Epithelial cell of prostate (primary cell): ENCODE results near the gene UGT1A5.
"Not testable (repeated sequence)": the region's sequence is repeated elsewhere in the genome, so short reads cannot be mapped to it uniquely, and the experiment has no call there.

Experiments
- DNase-seq: peaks from one replicate; pipeline ENCODE4 v3.0.0-alpha.2; 2011; ENCODE audit warnings: low read depth, low spot score
- H3K27ac ChIP-seq: fragments of 450-650 bp; 2 replicates; pipeline ENCODE4 v1.5.1; 2017; ENCODE audit warnings: mild to moderate bottlenecking

The UGT1A5 gene

DNA sequence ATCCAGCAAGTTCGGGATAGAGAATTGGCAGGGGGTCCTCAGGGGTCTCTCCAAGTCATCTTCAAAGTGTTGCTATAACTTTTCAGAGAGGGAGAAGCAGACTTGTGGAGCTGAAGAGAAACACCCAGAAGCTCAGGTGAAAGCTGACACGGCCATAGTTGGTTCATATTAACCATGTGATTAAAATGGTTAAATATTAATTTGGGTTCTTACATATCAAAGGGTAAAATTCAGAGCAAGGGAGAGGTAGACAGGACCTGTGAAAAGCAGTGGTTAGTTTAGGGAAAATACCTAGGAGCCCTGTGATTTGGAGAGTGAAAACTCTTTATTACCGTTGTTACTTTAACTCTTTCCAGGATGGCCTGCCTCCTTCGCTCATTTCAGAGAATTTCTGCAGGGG, 20.1 kb upstream of the UGT1A5 start, which contains the start of gene UGT1A6:
Gene UGT1A6, plus strand, starts transcription at position 243 of the 400 bp plus-strand sequence. Its CDS starts 115 bp downstream, at position 358.
- H3K27ac ChIP-seq: peak within 1 kb of the TSS; percentile 80
- no peak for DNase-seq

DNA sequence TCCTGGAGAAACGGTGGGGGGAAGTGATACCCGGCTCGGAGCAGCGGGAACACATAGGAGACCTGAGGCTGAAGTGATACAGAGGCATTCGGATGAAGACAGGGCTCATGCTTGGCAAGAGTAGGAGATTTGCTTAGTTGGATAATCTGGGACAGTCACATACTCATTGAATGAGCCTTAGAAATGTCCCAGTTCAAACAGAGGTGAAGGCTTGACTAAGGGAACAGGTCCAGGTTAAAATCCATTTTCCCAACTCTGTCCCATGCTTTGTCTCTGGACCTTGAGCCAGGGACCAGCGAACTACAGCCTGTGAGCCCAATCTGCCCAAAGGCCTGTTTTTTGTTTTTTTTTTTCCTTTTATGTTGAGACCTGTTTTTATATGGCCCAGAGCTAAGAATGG, 18.7 kb upstream of the UGT1A5 start:
- DNase-seq: no peak
- H3K27ac ChIP-seq: no peak overlapping the region

DNA sequence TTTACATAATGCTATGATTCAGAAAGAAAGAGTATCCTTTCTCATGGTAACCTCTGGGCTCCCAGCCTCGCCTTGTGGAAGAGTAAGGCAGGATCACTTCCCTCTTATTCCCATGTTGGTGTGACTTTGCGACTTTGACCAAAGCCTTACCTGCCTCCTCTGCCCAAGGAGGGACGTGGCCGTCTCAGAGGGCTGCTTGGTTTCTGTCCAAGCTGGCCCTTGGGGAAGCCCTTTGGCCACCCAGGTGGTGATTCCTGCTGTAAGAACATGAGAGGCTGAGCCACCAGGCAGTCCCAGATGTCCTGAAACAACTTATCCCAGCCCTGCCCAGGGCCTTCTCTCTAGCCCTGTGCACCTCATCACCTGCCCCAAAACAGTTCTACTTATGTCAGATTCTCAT, 14.0 kb upstream of the UGT1A5 start:
- no peak overlapping the region for H3K27ac ChIP-seq
- no peak for DNase-seq

DNA sequence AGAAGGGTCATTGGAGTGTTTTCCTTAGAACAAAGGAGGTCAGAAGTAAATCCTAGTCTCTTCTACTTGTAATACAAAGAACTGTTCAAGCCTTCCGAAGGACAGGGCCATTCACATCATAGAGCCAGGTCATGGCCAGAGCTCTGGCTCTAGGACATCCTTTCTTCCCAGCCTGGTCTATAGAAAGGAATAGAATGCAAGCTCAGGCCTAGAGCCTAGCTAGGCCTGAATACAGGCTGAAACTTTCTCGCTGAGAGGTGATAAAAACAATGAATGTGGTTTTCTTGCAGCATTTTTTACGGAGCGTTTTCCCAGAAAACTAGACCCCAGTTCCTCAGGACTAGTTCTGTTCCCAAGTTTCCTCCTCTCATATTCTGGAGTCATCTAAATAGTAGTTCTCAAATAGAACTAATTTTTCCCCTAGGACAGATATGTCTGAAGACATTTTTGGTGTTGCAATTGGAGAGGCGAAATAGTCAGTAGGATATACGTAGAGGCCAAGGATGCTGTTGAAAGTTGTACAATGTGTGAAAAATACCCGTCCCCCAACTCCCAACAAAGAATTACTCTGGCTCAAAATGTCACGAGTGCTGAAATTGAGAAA, 13.2 kb upstream of the UGT1A5 start:
- no peak for DNase-seq

DNA sequence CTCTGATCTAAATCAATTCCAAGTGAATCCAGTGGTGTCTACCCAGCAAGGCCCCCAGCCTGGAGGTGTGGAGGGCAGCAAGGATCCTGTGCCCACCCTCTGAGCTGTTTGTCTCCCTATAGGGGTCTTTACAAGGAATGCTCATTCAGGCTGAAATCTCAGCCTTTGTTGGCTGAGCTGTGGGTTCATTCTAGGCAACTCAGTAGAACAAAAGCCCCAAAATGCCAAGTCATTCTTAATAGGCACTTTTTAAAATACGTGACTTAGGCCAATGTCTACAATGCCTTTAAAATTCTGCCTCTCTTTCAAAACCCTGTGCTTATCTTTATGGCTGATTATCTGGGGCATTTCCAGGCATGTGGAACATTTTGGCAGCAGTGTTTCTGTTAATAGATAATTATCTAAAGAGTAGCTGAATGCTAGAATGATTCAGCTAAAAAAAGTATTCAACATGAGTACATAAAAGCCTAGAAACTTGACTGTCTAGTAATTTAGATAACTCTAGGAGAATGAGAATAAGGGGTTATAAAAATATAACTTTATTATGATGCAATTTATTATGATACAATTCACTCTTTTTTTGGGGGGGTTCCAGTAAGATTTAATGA, 12.6 kb upstream of the UGT1A5 start:
- peak overlapping the region; percentile 52 for H3K27ac ChIP-seq
- DNase-seq: peak; percentile 18

More for the DNA sequence above, 13.2 kb upstream of the UGT1A5 start:
- peak overlapping the region; percentile 52 for H3K27ac ChIP-seq

DNA sequence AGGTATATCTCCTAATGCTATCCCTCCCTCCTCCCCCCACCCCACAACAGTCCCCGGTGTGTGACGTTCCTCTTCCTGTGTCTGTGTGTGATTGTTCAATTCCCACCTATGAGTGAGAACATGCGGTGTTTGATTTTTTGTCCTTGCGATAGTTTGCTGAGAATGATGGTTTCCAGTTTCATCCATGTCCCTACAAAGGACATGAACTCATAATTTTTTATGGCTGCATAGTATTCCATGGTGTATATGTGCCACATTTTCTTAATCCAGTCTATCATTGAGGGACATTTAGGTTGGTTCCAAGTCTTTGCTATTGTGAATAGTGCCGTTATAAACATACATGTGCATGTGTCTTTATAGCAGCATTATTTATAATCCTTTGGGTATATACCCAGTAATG, 11.9 kb upstream of the UGT1A5 start:
- not testable (repeated sequence) for DNase-seq, H3K27ac ChIP-seq

DNA sequence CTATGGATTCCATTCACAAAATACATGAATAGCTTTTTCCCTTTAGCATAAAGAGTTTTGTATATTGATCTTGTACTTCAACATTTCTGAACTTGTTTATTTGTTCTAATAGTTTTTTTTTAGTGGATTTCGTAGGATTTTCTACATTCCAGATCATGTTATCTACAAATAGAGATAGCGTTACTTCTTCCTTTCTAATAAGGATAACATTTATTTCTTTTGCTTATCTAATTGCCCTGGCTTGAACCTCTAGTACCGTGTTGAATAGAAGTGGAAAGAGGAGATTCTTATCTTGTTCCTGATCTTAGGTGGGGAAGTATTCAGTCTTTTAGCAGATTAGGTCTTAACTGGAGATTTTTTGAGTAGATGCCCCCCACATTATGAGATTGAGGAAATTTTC, 10.5 kb upstream of the UGT1A5 start:
- no peak overlapping the region for H3K27ac ChIP-seq
- DNase-seq: no peak

DNA sequence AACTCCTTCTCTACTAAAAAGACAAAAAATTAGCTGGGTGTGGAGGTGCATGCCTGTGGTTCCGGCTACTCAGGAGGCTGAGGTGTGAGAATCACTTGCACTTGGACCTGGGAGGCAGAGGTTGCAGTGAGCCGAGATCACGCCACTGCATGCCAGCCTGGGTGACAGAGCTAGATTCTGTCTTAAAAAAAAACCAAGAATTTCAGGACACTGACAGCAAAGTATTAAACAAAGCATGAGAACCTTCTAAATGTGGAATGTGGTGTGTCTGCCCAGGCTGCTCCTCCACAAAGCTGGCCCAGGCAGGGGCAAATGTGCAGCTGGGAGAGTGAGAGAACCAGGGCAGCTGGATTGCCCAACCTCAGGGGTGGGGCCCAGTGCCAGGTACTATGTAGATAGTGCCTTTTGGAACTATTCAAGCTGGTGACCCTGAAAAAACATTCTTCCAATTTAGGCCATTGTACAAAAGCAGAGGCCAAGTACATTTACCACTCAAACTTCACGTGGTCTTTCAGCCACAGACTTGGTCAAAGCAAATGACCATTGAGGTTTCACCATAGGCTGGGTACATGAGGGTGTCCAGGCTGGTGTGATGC, 6.7 kb upstream of the UGT1A5 start:
- DNase-seq: peak; percentile 20
- peak overlapping the region; percentile 53 for H3K27ac ChIP-seq

DNA sequence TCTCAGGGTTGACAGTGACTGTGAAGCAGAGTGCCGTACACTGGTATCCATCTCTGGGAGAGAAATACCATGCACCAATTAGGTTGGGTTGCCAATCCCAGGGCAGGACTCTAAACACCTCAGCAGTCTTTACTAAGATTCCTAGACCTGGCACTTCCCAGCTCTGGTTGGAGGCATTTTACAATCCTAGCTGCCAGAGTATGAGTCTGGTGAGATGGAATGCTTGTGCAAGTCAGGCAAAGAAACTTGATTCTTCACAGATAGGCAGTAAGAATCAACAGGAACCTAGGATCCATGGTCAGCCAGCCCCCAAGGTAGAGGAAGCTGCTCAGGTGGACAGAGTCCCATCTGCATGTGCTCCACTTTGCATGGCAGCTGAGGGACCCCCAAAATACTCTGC, 6.0 kb upstream of the UGT1A5 start:
- H3K27ac ChIP-seq: peak overlapping the region; percentile 53
- DNase-seq: no peak

DNA sequence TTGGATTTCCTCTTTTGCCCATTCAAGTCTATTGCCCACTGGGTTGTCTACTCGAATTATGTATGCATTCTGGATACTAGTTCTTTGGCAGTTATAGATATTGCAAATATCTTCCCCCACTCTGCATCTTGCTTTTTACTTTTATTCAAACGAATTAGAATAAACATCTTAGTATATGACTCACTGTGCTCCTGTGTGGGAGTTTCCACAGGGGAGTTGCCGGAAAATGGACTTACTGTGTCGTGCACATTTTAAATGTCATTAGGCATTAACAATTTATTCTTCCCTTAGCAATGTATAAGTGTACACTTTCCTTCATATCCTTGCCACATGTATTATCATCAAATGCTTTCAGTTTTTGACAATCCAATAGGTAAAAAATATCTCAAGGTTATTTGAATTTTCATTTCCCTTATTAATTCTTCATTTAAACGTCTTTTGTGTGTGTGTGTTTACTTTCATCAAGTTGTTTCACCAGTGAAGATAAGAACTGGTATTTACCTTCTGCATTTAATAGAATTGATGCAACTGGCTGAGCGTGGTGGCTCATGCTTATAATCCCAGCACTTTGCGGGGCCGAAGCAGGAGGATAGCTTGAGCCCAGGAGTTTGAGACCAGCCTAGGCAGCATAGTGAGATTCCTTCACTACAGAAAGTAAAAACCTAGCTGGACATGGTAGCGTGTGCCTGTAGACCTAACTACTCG, 4.6 kb upstream of the UGT1A5 start:
- no peak overlapping the region for H3K27ac ChIP-seq
- no peak for DNase-seq

DNA sequence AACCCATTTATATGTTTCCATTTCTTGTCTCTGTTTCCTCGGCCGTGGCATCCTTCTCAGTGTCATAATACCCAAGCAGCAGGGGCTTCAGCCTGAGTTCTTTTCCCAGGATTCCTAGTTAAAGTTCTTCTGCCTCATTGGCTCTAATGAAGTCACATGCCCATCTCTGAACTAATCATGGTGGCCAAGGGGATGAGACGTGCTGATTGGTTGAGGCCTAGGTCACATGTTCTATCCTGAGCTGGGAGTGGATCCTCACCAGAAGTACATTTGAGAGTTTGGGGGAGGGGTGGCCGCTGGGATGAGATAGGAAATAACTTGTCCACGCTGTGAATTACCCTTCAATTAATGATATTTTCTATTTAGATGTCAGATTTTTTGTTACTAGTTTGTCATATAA, 3.8 kb upstream of the UGT1A5 start:
- no peak overlapping the region for H3K27ac ChIP-seq
- DNase-seq: no peak

DNA sequence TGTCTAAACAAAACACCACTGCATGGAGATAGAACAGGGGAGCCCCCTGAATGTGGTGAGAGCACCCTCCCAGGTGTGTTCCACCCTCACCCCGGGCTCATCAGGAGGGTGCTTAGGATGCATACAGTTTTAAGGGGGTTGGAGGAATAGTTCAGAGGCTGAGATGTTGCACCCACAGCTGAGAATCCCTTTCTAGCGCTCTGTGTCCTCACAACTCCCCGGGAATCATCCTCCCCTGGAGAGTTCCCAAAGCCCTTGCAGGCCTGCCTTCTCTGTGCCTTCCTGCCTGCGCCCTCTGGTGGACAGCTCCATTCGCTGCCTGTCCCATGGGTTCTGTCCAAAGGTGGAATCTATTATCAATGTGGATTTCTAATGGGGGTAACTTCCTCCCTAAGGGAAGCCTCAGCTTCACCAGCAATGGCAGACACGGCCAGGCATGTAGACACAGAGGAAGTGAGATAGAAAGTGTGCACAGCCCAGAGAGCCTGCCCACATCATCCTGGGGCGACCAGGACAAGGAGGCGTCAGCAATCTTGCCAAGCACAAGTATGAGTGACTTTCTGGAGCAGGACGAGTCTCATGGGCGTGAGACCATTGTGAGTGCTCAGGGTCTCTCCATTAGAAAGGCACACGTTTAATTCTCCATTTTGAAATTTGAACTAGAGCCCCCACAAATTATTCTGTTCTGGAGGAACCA, 1.2 kb upstream of the UGT1A5 start:
- H3K27ac ChIP-seq: no peak overlapping the region
- peak; percentile 24 for DNase-seq

DNA sequence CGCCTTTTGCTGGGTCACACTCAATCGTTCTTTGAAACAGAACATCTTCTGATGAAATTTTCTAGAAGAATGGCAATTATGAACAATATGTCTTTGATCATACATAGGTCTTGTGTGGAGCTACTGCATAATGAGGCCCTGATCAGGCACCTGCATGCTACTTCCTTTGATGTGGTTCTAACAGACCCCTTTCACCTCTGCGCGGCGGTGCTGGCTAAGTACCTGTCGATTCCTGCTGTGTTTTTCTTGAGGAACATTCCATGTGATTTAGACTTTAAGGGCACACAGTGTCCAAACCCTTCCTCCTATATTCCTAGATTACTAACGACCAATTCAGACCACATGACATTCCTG, 532 bp downstream of the UGT1A5 start:
- no peak for DNase-seq
- no peak overlapping the region for H3K27ac ChIP-seq

DNA sequence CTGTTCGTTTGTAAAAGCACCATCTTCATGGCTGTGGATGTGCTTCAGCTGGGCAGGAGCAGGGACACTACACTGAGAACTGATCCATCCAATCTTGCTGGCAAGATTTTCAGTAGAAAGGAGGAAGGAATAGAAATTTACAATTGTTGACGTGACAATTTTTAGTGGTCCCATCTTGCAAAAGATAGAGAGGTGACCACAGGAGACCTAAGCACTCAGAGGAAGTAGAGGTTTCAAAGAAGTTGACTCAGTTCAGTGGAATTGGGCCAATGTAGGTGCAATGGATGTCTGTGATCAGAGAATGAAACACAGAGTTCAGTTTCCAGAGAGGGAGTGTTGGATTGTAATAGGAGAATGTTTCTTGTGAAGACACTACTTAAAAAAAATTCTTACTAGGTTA, 1.4 kb downstream of the UGT1A5 start:
- H3K27ac ChIP-seq: no peak overlapping the region
- no peak for DNase-seq

DNA sequence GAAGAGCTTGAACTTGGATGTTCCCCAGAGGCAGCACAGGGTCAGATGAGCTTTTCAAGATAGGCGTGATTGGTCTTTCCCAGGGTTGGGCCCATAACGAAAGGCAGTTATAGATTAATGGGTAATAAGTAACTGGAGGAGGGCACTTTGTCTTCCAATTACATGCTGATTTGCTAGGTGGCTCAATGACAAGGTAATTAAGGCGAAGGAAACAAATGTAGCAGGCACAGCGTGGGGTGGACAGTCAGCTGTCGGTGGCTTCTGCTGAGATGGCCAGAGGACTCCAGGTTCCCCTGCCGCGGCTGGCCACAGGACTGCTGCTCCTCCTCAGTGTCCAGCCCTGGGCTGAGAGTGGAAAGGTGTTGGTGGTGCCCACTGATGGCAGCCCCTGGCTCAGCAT, 5.8 kb downstream of the UGT1A5 start, which contains the start of gene UGT1A4:
Gene UGT1A4, plus strand, starts transcription at position 185 of the 400 bp plus-strand sequence. Its CDS starts 85 bp downstream, at position 270.
- DNase-seq: no peak
- no peak within 1 kb of the TSS for H3K27ac ChIP-seq

DNA sequence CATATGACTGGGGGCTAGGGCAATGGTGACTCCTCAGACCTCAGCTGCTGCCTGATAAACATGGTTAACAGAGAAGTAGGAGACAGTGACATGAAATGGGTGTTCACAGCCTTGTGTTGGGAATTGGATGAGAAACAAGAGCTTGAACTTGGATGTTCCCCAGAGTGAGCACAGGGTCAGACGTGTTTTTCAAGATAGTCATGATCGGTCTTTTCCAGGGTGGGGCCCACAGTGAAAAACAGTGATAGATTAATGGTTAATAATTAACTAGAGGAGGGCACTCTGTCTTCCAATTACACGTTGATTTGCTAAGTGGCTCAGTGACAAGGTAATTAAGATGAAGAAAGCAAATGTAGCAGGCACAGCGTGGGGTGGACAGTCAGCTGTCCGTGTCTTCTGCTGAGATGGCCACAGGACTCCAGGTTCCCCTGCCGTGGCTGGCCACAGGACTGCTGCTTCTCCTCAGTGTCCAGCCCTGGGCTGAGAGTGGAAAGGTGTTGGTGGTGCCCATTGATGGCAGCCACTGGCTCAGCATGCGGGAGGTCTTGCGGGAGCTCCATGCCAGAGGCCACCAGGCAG, 16.1 kb downstream of the UGT1A5 start, which contains the start of gene UGT1A3:
Gene UGT1A3, plus strand, starts transcription at position 320 of the 579 bp plus-strand sequence. Its CDS starts 85 bp downstream, at position 405.
- H3K27ac ChIP-seq: no peak within 1 kb of the TSS
- no peak for DNase-seq

DNA sequence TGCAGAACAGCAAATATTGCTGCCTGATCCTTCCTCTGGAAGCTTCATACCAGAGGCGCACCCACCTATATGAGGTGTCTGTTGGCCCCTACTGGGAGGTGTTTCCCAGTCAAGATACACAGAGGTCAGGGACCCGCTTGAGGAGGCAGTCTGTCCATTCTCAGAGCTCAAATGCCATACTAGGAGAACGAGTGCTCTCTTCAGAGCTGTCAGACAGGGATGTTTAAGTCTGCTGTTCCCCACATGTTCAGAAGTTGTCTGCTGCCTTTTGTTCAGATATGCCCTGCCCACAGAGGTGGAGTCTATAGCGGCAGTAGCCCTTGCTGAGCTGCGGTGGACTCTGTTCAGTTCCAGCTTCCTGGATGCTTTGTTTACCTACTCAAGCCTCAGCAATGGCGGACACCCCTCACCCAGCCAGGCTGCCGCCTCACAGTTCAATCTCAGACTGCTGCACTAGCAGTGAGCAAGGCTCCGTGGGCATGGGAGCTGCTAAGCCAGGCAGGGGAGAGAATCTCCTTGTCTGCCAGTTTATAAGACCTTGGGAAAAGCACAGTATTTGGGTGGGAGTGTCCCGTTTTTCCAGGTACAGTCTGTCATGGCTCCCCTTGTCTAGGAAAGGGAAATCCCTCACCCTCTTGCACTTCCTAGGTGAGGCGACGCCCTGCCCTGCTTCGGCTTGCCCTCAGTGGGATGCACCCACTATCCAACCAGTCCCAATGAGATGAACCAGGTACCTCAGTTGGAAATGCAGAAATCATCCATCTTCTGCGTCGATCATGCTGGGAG, 24.4 kb downstream of the UGT1A5 start:
- H3K27ac ChIP-seq, DNase-seq: not testable (repeated sequence)

DNA sequence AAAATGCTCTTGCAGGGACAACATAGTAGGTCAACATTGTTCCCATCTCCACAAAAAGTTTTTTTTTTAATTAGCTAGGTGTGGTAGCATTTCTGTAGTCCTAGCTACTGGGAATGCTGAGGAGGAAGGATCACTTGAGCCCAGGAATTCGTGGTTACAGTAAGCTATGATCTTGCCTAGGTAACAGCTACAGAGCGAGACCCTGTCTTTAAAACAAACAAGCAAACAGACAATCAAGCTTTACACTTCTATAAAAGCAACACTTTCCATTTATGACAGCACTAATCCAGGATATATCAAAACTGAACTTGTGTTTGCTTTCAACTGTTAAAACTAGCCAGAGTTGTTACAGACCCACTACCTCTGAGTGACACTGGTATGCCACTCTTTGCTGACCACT, 28.2 kb downstream of the UGT1A5 start:
- DNase-seq: no peak
- no peak overlapping the region for H3K27ac ChIP-seq
